ENCODE data around the gene NTMT1.

Gene NTMT1

GRCh38 chr9:129617167-129617566, 8.8 kb upstream of the NTMT1 start:
- no peak overlapping the region for H3K4me3 ChIP-seq (ENCODE audit: low read depth, low read length)
- DNase-seq: peak; percentile 75

GRCh38 chr9:129619787-129620668, 5.9 kb upstream of the NTMT1 start:
- peak; percentile 56 for TF ChIP-seq CTCF (IDR thresholded peaks at IDR 0.05; ENCODE audit: low read depth, low read length)

More at GRCh38 chr9:129617167-129617566, 8.8 kb upstream of the NTMT1 start:
- peak; percentile 97 for TF ChIP-seq CTCF (IDR thresholded peaks at IDR 0.05; ENCODE audit: low read depth, low read length)
- Histone ChIP-seq H3K36me3 (no peaks in the 10 kb centered on the region), H3K9me3 (ENCODE audit: severe bottlenecking) (no peaks in the 10 kb centered on the region), H3K27ac (no peak overlapping the region), H3K27me3 (ENCODE audit: insufficient read depth, low read depth, severe bottlenecking) (peaks cover 3% of the 10 kb centered on the region)

GRCh38 chr9:129620669-129621295, 5.2 kb upstream of the NTMT1 start, which contains the start of gene C9orf50:
C9orf50 (minus strand) TSS chr9:129621101; CDS start chr9:129620574, 527 bp downstream.
- Histone ChIP-seq H3K9me3 (ENCODE audit: severe bottlenecking) (no peaks in the 10 kb centered on the region), H3K36me3 (no peaks in the 10 kb centered on the region), H3K27me3 (ENCODE audit: insufficient read depth, low read depth, severe bottlenecking) (peaks cover 3% of the 10 kb centered on the region), H3K4me3 (ENCODE audit: low read depth, low read length) (peak within 1 kb of the TSS; percentile 42), H3K27ac (no peak within 1 kb of the TSS)
- DNase-seq: no peak
- no peak for TF ChIP-seq CTCF (IDR thresholded peaks at IDR 0.05; ENCODE audit: low read depth, low read length)

More at GRCh38 chr9:129619787-129620668, 5.9 kb upstream of the NTMT1 start:
- H3K4me3 ChIP-seq (ENCODE audit: low read depth, low read length): peak overlapping the region; percentile 42
- H3K27ac ChIP-seq: no peak overlapping the region
- no peaks in the 10 kb centered on the region for H3K9me3 ChIP-seq (ENCODE audit: severe bottlenecking)
- peaks cover 3% of the 10 kb centered on the region for H3K27me3 ChIP-seq (ENCODE audit: insufficient read depth, low read depth, severe bottlenecking)
- no peaks in the 10 kb centered on the region for H3K36me3 ChIP-seq
- DNase-seq: peak; percentile 70

GRCh38 chr9:129623331-129623730, 2.6 kb upstream of the NTMT1 start:
- no peak for DNase-seq
- no peak for TF ChIP-seq CTCF (IDR thresholded peaks at IDR 0.05; ENCODE audit: low read depth, low read length)
- no peak overlapping the region for H3K27ac ChIP-seq

GRCh38 chr9:129624168-129624759, 1.7 kb upstream of the NTMT1 start:
- no peak overlapping the region for H3K4me3 ChIP-seq (ENCODE audit: low read depth, low read length)
- peaks cover 3% of the 10 kb centered on the region for H3K27me3 ChIP-seq (ENCODE audit: insufficient read depth, low read depth, severe bottlenecking)
- no peak overlapping the region for H3K27ac ChIP-seq
- no peaks in the 10 kb centered on the region for H3K9me3 ChIP-seq (ENCODE audit: severe bottlenecking)
- H3K36me3 ChIP-seq: peaks cover 31% of the 10 kb centered on the region
- TF ChIP-seq CTCF (IDR thresholded peaks at IDR 0.05; ENCODE audit: low read depth, low read length): peak; percentile 89
- DNase-seq: peak; percentile 84

More at GRCh38 chr9:129623331-129623730, 2.6 kb upstream of the NTMT1 start:
- Histone ChIP-seq H3K36me3 (peaks cover 21% of the 10 kb centered on the region), H3K27me3 (ENCODE audit: insufficient read depth, low read depth, severe bottlenecking) (peaks cover 3% of the 10 kb centered on the region), H3K9me3 (ENCODE audit: severe bottlenecking) (no peaks in the 10 kb centered on the region), H3K4me3 (ENCODE audit: low read depth, low read length) (no peak overlapping the region)

All from WERI-Rb-1 (cell line).